Sigmoid colon (tissue), 7 donors: Measurements from ENCODE around the gene IGDCC3. TPM values are rescaled to one million over a fixed set of nuclear protein-coding genes. Genes with fewer than 3 reads are reported as not detected.

Experiments used
- DNase-seq: peaks from one replicate; pipeline ENCODE4 v3.0.0-alpha.2; 2019
- H3K27ac ChIP-seq, 4 donors: fragments of 200-600 bp; sonication (generic); one replicate each; pipeline ENCODE4 v1.5.1; 2016 to 2019; ENCODE audit warnings: mild to moderate bottlenecking in 1 of 4
- H3K27me3 ChIP-seq, 3 donors: fragments of 200-600 bp; sonication (generic); one replicate each; pipeline ENCODE4 v1.5.1; 2019; ENCODE audit warnings: mild to moderate bottlenecking in 1 of 3
- H3K36me3 ChIP-seq, 4 donors: fragments of 200-600 bp; sonication (generic); one replicate each; pipeline ENCODE4 v1.5.1; 2016 to 2019
- H3K4me1 ChIP-seq, 4 donors: fragments of 200-600 bp; sonication (generic); one replicate each; pipeline ENCODE4 v1.5.1; 2017 to 2019
- H3K4me3 ChIP-seq, 4 donors: fragments of 200-600 bp; sonication (generic); one replicate each; pipeline ENCODE4 v1.5.1; 2017 to 2019; ENCODE audit warnings: mild to moderate bottlenecking in 2 of 4, moderate library complexity in 1 of 4
- H3K9me3 ChIP-seq, 4 donors: fragments of 200-600 bp in 3 of 4; sonication (generic) in 3 of 4; one replicate each; pipeline versions ENCODE4 v1.5.1 to v1.6.1; 2013 to 2019
- EP300 ChIP-seq, 4 donors: sonication (generic); formaldehyde crosslinking; IDR thresholded peaks; one replicate each; pipeline ENCODE4 v1.6.1; 2017; ENCODE audit warnings: antibody characterized with exemption in 4 of 4
- POLR2A ChIP-seq, 2 donors: fragments of 450-650 bp; IDR thresholded peaks; one replicate each; pipeline ENCODE4 v1.6.1; 2016; ENCODE audit warnings: antibody characterized with exemption in 2 of 2, mild to moderate bottlenecking in 2 of 2, moderate library complexity in 2 of 2
- POLR2AphosphoS5 ChIP-seq, 4 donors: sonication (generic); formaldehyde crosslinking; IDR thresholded peaks; one replicate each; pipeline ENCODE4 v1.6.1; 2017; ENCODE audit warnings: antibody characterized with exemption in 4 of 4
- WGBS, 2 donors: extraction: QIAGEN DNeasy Blood & Tissue Kit; methylation state at CpG; one replicate each; pipeline ENCODE4 v1.1.7; 2013; 5-methylcytosine and 5-hydroxymethylcytosine counted together
- intact Hi-C: fragments of 100-400 bp; cut with DNase I; formaldehyde crosslinking; loops from one replicate; pipeline ENCODE4 v1.15.1; 2023
- polyA plus RNA-seq, 3 donors: library from polyadenylated mRNA; stranded (reverse); fragments of 200-250 nt; gene quantifications; one replicate each; pipeline ENCODE4 v1.2.3, GENCODE V29; 2013
- total RNA-seq, 4 donors: library from RNA; depleted of rRNA; stranded (reverse); fragments of >200 nt; gene quantifications; one replicate each; pipeline ENCODE4 v1.1.0, GENCODE V29; 2016
- TF ChIP-seq, protein P1 (sequence below), 4 experiments: fragments of 450-650 bp in 3 of 4; fragments of 200-600 bp in 1 of 4; IDR thresholded peaks; one replicate each; pipeline ENCODE4 v1.5.1; 2016 to 2019; ENCODE audit warnings: antibody characterized with exemption in 4 of 4, mild to moderate bottlenecking in 3 of 4, moderate library complexity in 2 of 4
- donor health status: healthy with polysubstance abuse.
- donor health status: Bipolar disorder and iron deficiency.
- donor health status: healthy.

IGDCC3 gene
- total and polyA plus RNA-seq, 7 donors, result under 0.01 to 0.55 (median 0.12) TPM; not detected in 2

GRCh38 chr15:65374334-65374733 lies 3.5 kb downstream of the IGDCC3 start:
- H3K9me3 ChIP-seq, result no peaks in the 10 kb centered on the region
- no peak for DNase-seq
- peaks cover 0 to 72% (median 42%) of the 10 kb centered on the region in 3 donors for H3K27me3 ChIP-seq
- 66 to 81% methylated on average over 3 of the region's 3 CpGs for WGBS, 2 donors
- no peaks in the 10 kb centered on the region for H3K36me3 ChIP-seq
- H3K27ac ChIP-seq, result no peak overlapping the region
- intact Hi-C loops, result no loop called here
- no peak overlapping the region for H3K4me3 ChIP-seq
- H3K4me1 ChIP-seq, result peaks cover 0 to 24% (median 23%) of the 10 kb centered on the region in 4 donors
- TF ChIP-seq POLR2AphosphoS5 (IDR thresholded peaks at IDR 0.05), result no peak
- no peak for TF ChIP-seq POLR2A (IDR thresholded peaks at IDR 0.05)
- no peak for TF ChIP-seq EP300 (IDR thresholded peaks at IDR 0.05)
- TF ChIP-seq, protein P1, sequence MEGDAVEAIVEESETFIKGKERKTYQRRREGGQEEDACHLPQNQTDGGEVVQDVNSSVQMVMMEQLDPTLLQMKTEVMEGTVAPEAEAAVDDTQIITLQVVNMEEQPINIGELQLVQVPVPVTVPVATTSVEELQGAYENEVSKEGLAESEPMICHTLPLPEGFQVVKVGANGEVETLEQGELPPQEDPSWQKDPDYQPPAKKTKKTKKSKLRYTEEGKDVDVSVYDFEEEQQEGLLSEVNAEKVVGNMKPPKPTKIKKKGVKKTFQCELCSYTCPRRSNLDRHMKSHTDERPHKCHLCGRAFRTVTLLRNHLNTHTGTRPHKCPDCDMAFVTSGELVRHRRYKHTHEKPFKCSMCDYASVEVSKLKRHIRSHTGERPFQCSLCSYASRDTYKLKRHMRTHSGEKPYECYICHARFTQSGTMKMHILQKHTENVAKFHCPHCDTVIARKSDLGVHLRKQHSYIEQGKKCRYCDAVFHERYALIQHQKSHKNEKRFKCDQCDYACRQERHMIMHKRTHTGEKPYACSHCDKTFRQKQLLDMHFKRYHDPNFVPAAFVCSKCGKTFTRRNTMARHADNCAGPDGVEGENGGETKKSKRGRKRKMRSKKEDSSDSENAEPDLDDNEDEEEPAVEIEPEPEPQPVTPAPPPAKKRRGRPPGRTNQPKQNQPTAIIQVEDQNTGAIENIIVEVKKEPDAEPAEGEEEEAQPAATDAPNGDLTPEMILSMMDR (IDR thresholded peaks at IDR 0.05), result no peak

DNA sequence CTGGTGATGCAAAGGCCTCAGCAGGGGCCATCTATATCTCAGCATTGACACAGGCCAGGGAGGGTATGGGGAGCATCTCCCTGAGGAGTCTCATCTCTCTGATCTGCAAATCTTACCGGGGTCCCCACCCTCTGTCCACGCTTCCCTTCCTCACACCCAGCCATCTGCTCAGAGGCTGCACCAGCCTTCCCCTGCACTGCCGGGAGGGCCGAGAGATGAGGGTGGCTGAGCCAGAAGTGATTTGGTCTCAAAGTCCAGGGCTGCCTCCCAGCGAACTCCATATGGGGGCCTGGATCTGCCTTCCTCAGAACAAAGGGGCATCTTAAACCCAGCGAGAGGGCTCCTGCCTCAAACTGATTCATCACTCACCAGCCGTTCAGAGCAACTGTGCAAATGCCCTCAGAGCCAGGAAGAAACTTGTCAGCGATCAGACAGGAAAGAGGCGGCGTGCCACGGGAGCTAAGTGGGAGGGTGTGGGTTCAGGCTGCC lies 4.6 kb downstream of the IGDCC3 start:
- Histone ChIP-seq H3K36me3 (no peaks in the 10 kb centered on the region), H3K27me3 (peaks cover 0 to 61% (median 36%) of the 10 kb centered on the region in 3 donors), H3K27ac (no peak overlapping the region), H3K4me1 (peaks cover 0 to 24% (median 22%) of the 10 kb centered on the region in 4 donors), H3K9me3 (no peaks in the 10 kb centered on the region), H3K4me3 (no peak overlapping the region)
- TF ChIP-seq POLR2A (IDR thresholded peaks at IDR 0.05), result no peak
- TF ChIP-seq, protein P1 (IDR thresholded peaks at IDR 0.05), result no peak
- no peak for TF ChIP-seq EP300 (IDR thresholded peaks at IDR 0.05)
- no peak for TF ChIP-seq POLR2AphosphoS5 (IDR thresholded peaks at IDR 0.05)
- intact Hi-C loops, result no loop called here
- no peak for DNase-seq
- WGBS, 2 donors, result 17 to 44% methylated on average over 11 of the region's 11 CpGs

- no peak overlapping the region for H3K27ac ChIP-seq
- WGBS, 2 donors, result 86 to 92% methylated on average over 4 of the region's 4 CpGs
Measured at GRCh38 chr15:65372787-65373067, 5.1 kb downstream of the IGDCC3 start.

GRCh38 chr15:65371976-65372786 lies 5.6 kb downstream of the IGDCC3 start:
- Histone ChIP-seq H3K4me1 (peaks cover 0 to 24% (median 12%) of the 10 kb centered on the region in 4 donors), H3K4me3 (no peak overlapping the region), H3K27me3 (peaks cover 0 to 51% (median 29%) of the 10 kb centered on the region in 3 donors), H3K27ac (no peak overlapping the region), H3K36me3 (no peaks in the 10 kb centered on the region), H3K9me3 (no peaks in the 10 kb centered on the region)
- DNase-seq, result no peak
- no peak for TF ChIP-seq EP300 (IDR thresholded peaks at IDR 0.05)
- TF ChIP-seq, protein P1 (IDR thresholded peaks at IDR 0.05), result no peak
- TF ChIP-seq POLR2A (IDR thresholded peaks at IDR 0.05), result no peak
- no peak for TF ChIP-seq POLR2AphosphoS5 (IDR thresholded peaks at IDR 0.05)
- intact Hi-C loops, result no loop called here
- WGBS, 2 donors, result 87 to 93% methylated on average over 21 of the region's 21 CpGs

More at GRCh38 chr15:65372787-65373067, 5.1 kb downstream of the IGDCC3 start:
- intact Hi-C loops, result no loop called here
- H3K4me3 ChIP-seq, result no peak overlapping the region
- H3K27me3 ChIP-seq, result peaks cover 0 to 56% (median 32%) of the 10 kb centered on the region in 3 donors
- no peaks in the 10 kb centered on the region for H3K9me3 ChIP-seq
- no peaks in the 10 kb centered on the region for H3K36me3 ChIP-seq
- no peak for DNase-seq
- TF ChIP-seq POLR2AphosphoS5 (IDR thresholded peaks at IDR 0.05) (no peak), EP300 (IDR thresholded peaks at IDR 0.05) (no peak), POLR2A (IDR thresholded peaks at IDR 0.05) (no peak)
- TF ChIP-seq, protein P1 (IDR thresholded peaks at IDR 0.05), result no peak
- peaks cover 0 to 25% (median 18%) of the 10 kb centered on the region in 4 donors for H3K4me1 ChIP-seq
